Stomach (tissue), 9 donors: ENCODE measurements around the gene DENND2C. TPM values are rescaled to one million over a fixed set of nuclear protein-coding genes. Genes with fewer than 3 reads are reported as not detected.

ENCODE experiments used
- DNase-seq, 2 donors: peaks; one replicate each; pipeline versions ENCODE4 v3.0.0 to v3.0.0-alpha.2; 2013 to 2019
- H3K27ac ChIP-seq, 5 donors: fragments of 200-600 bp in 4 of 5; sonication (generic) in 4 of 5; one replicate each; pipeline ENCODE4 v1.5.1; 2013 to 2019; ENCODE audit warnings: mild to moderate bottlenecking in 1 of 5, moderate library complexity in 1 of 5
- H3K27me3 ChIP-seq, 3 donors: fragments of 200-600 bp; sonication (generic); one replicate each; pipeline ENCODE4 v1.5.1; 2017 to 2019; ENCODE audit warnings: mixed run types in 1 of 3
- H3K36me3 ChIP-seq, 4 donors: fragments of 200-600 bp; sonication (generic); 1 replicate in 3 of 4; 2 replicates in 1 of 4; pipeline ENCODE4 v1.5.1; 2016 to 2019
- H3K4me1 ChIP-seq, 4 donors: fragments of 200-600 bp; sonication (generic); one replicate each; pipeline ENCODE4 v1.5.1; 2016 to 2019
- H3K4me3 ChIP-seq, 4 donors: fragments of 200-600 bp; sonication (generic) in 3 of 4; one replicate each; pipeline ENCODE4 v1.5.1; 2016 to 2019; ENCODE audit warnings: mild to moderate bottlenecking in 1 of 4
- H3K9me3 ChIP-seq, 4 donors: fragments of 200-600 bp; sonication (generic); one replicate each; pipeline ENCODE4 v1.5.1; 2016 to 2019
- EP300 ChIP-seq: sonication (generic); formaldehyde crosslinking; IDR thresholded peaks from one replicate; pipeline ENCODE4 v1.6.1; 2017; ENCODE audit warnings: antibody characterized with exemption
- POLR2A ChIP-seq, 4 donors: fragments of 450-650 bp; IDR thresholded peaks; one replicate each; pipeline ENCODE4 v1.6.1; 2016; ENCODE audit warnings: antibody characterized with exemption in 4 of 4, control low read depth in 2 of 4, mild to moderate bottlenecking in 1 of 4, moderate library complexity in 1 of 4
- POLR2AphosphoS5 ChIP-seq, 3 donors: sonication (generic); formaldehyde crosslinking; IDR thresholded peaks; one replicate each; pipeline ENCODE4 v1.6.1; 2016; ENCODE audit warnings: antibody characterized with exemption in 3 of 3
- WGBS, 5 donors: extraction: QIAGEN DNeasy Blood & Tissue Kit in 3 of 5; methylation state at CpG; one replicate each; pipeline versions ENCODE4 v1.1.5 to v1.1.7; 2013 to 2018; 5-methylcytosine and 5-hydroxymethylcytosine counted together
- intact Hi-C: fragments of 100-400 bp; cut with DNase I; formaldehyde crosslinking; loops from one replicate; pipeline ENCODE4 v1.15.1; 2023; ENCODE audit warnings: low total_unique reads
- polyA plus RNA-seq, 3 donors: library from polyadenylated mRNA; stranded (reverse); fragments of 200-250 nt; gene quantifications; one replicate each; pipeline ENCODE4 v1.2.3, GENCODE V29; 2013
- total RNA-seq, 5 donors: library from RNA; depleted of rRNA; stranded (reverse); fragments of >200 nt; gene quantifications; one replicate each; pipeline versions ENCODE4 v1.1.0 to v1.2.3, GENCODE V29; 2014 to 2016
- TF ChIP-seq, protein P1 (sequence below), 7 experiments: fragments of 450-650 bp in 4 of 7; fragments of 200-600 bp in 3 of 7; sonication (generic) in 3 of 7; IDR thresholded peaks; one replicate each; pipeline ENCODE4 v1.5.1; 2016 to 2019; ENCODE audit warnings: antibody characterized with exemption in 7 of 7, control low read depth in 2 of 7, mild to moderate bottlenecking in 1 of 7
- donor health status: healthy with polysubstance abuse.
- donor health status: Bipolar disorder and iron deficiency.
- donor health status: healthy.

The DENND2C gene
- total and polyA plus RNA-seq, 8 donors = 0.89 to 7.3 (median 2.7) TPM

DNA sequence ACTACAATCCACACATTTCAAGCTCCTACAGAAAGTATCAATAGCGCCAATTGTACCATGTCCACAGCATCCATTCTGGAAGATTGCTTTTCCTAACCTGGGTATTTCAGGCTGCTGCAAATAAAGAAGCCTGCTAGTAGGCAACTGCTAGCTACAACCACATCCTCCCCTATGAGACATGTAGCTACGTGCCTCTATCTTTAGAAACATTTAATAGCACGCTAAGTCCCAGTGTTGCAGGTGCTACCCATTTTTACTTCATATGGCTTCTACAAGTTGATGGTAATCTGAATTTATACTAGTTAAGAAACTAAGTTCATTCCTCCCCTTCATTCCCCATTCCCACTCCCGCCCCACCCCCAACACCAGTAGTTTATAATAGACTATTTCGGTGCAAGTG lies 32.9 kb upstream of the DENND2C start:
- H3K27ac ChIP-seq = no peak overlapping the region
- peaks cover 9 to 36% (median 30%) of the 10 kb centered on the region in 4 donors for H3K36me3 ChIP-seq
- DNase-seq = no peak
- no peaks in the 10 kb centered on the region for H3K27me3 ChIP-seq
- no peak overlapping the region for H3K4me3 ChIP-seq
- intact Hi-C loops = no loop called here
- no peaks in the 10 kb centered on the region for H3K4me1 ChIP-seq
- WGBS, 5 donors = 88 to 94% (median 89%) methylated on average over 5 of the region's 5 CpGs
- TF ChIP-seq EP300 (no peak), POLR2A (IDR thresholded peaks at IDR 0.05) (no peak), POLR2AphosphoS5 (IDR thresholded peaks at IDR 0.05) (no peak)
- TF ChIP-seq, protein P1, sequence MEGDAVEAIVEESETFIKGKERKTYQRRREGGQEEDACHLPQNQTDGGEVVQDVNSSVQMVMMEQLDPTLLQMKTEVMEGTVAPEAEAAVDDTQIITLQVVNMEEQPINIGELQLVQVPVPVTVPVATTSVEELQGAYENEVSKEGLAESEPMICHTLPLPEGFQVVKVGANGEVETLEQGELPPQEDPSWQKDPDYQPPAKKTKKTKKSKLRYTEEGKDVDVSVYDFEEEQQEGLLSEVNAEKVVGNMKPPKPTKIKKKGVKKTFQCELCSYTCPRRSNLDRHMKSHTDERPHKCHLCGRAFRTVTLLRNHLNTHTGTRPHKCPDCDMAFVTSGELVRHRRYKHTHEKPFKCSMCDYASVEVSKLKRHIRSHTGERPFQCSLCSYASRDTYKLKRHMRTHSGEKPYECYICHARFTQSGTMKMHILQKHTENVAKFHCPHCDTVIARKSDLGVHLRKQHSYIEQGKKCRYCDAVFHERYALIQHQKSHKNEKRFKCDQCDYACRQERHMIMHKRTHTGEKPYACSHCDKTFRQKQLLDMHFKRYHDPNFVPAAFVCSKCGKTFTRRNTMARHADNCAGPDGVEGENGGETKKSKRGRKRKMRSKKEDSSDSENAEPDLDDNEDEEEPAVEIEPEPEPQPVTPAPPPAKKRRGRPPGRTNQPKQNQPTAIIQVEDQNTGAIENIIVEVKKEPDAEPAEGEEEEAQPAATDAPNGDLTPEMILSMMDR (IDR thresholded peaks at IDR 0.05) = no peak
- H3K9me3 ChIP-seq = no peaks in the 10 kb centered on the region

DNA sequence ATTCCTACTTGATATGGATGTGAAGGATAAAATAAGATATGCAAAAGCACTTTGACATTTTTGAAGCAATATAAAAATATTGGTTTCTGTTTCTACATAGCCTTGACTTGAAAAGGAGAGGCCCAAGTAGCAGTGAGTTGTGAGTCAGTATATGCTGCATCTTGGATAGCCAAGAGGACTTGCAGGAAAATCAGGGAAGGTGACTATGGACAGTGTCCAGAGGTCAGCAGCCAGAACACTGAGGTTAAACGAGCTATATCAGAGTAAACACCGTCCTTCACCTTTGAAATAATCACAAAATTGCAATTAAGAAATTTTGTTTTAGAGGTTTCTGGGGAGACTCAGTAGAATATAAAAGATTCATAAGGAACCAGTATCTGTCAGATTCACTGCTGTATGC lies 32.1 kb upstream of the DENND2C start:
- no peaks in the 10 kb centered on the region for H3K27me3 ChIP-seq
- no peaks in the 10 kb centered on the region for H3K9me3 ChIP-seq
- H3K4me3 ChIP-seq = no peak overlapping the region
- TF ChIP-seq EP300 = no peak
- no peak for TF ChIP-seq POLR2A (IDR thresholded peaks at IDR 0.05)
- TF ChIP-seq POLR2AphosphoS5 (IDR thresholded peaks at IDR 0.05) = no peak
- TF ChIP-seq, protein P1 (IDR thresholded peaks at IDR 0.05) = no peak
- peaks cover 7 to 28% (median 22%) of the 10 kb centered on the region in 4 donors for H3K36me3 ChIP-seq
- DNase-seq = no peak
- no peaks in the 10 kb centered on the region for H3K4me1 ChIP-seq
- no peak overlapping the region for H3K27ac ChIP-seq
- WGBS, 5 donors = 50 to 64% (median 59%) methylated on average over 2 of the region's 2 CpGs
- intact Hi-C loops = no loop called here

DNA sequence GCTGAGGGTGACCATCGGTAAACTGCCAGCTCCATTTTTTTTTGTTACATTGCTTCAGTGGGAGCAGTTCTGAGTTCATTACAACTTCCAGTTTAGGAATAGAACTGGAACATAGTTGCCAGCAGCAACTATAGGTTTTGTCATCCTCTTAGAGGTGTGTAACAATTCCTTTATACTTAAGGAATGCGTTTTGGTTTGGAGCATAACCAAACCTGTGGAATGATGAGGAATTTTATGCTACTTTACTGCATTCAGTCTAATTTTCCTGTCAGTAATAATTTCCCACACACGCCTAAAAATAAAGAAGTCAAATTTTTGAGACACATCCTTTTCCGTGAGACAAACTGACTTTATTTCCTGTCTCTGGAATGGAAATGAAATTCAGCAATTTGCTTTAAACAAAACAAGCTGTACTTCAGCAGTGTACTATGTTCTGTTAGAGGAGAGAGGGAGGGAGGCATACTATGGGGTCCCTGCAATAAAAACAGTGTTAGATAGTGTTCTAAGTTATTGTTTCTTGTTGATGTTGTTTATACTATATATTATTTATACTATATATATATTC lies 30.3 kb upstream of the DENND2C start:
- no peak for DNase-seq
- TF ChIP-seq, protein P1 (IDR thresholded peaks at IDR 0.05) = no peak
- TF ChIP-seq POLR2AphosphoS5 (IDR thresholded peaks at IDR 0.05) (no peak), POLR2A (IDR thresholded peaks at IDR 0.05) (no peak), EP300 (no peak)
- WGBS, 5 donors = 57 to 63% (median 61%) methylated on average over 4 of the region's 4 CpGs
- H3K27me3 ChIP-seq = no peaks in the 10 kb centered on the region
- no peaks in the 10 kb centered on the region for H3K9me3 ChIP-seq
- intact Hi-C loops = no loop called here
- no peak overlapping the region for H3K4me3 ChIP-seq
- no peaks in the 10 kb centered on the region for H3K4me1 ChIP-seq
- peaks cover 0 to 10% (median 4%) of the 10 kb centered on the region in 4 donors for H3K36me3 ChIP-seq
- H3K27ac ChIP-seq = no peak overlapping the region

DNA sequence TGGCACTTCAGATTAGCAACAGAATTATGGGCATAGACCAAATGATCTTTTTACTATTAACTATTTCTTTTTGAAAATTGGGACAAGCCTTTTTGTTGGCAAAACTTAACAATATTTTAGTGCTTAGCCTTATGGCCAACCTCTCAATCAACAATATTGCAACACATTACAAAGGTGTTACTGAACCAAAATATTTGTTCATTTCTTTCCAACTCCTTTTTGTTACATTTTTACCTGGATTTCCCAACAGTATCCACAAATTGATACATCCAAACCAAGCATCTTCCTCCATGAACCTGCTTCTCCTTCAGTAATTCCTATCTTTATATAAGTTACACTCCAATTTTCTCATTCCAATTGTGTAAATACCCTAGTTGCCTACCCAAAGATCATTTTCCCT lies 27.0 kb upstream of the DENND2C start:
- intact Hi-C loops = no loop called here
- Histone ChIP-seq H3K4me3 (no peak overlapping the region), H3K9me3 (no peaks in the 10 kb centered on the region), H3K4me1 (no peaks in the 10 kb centered on the region), H3K36me3 (no peaks in the 10 kb centered on the region), H3K27me3 (peaks cover 0 to 3% (median 0%) of the 10 kb centered on the region in 3 donors), H3K27ac (no peak overlapping the region)
- TF ChIP-seq POLR2AphosphoS5 (IDR thresholded peaks at IDR 0.05) = no peak
- TF ChIP-seq, protein P1 (IDR thresholded peaks at IDR 0.05) = no peak
- TF ChIP-seq POLR2A (IDR thresholded peaks at IDR 0.05) = no peak
- no peak for TF ChIP-seq EP300
- no peak for DNase-seq
